Ishikawa (cell line): Measurements from ENCODE around the gene PIK3C2B.
A peak's percentile ranks its signal among the peaks of the same experiment; 100 is the strongest.

ENCODE experiments used
- CEBPB ChIP-seq: IDR thresholded peaks from 2 replicates; pipeline ENCODE4 v1.6.1; 2012
- CREB1 ChIP-seq: IDR thresholded peaks from 2 replicates; pipeline ENCODE4 v1.6.1; 2012; ENCODE audit warnings: low read depth
- EGR1 ChIP-seq: IDR thresholded peaks from 2 replicates; pipeline ENCODE4 v1.6.1; 2012
- EP300 ChIP-seq: IDR thresholded peaks from 2 replicates; pipeline ENCODE4 v1.6.1; 2012; ENCODE audit warnings: borderline replicate concordance
- FOXM1 ChIP-seq: IDR thresholded peaks from 2 replicates; pipeline ENCODE4 v1.6.1; 2012; ENCODE audit warnings: low read depth, borderline replicate concordance
- MAX ChIP-seq: IDR thresholded peaks from 2 replicates; pipeline ENCODE4 v1.6.1; 2012
- NFIC ChIP-seq: IDR thresholded peaks from 2 replicates; pipeline ENCODE4 v1.6.1; 2012
- RAD21 ChIP-seq: IDR thresholded peaks from 2 replicates; pipeline ENCODE4 v1.6.1; 2012; ENCODE audit warnings: low read depth
- REST ChIP-seq: IDR thresholded peaks from 2 replicates; pipeline ENCODE4 v1.6.1; 2012; ENCODE audit warnings: low read depth, mild to moderate bottlenecking
- TAF1 ChIP-seq: IDR thresholded peaks from 2 replicates; pipeline ENCODE4 v1.6.1; 2012; ENCODE audit warnings: low read depth, mild to moderate bottlenecking
- TCF12 ChIP-seq: IDR thresholded peaks from 2 replicates; pipeline ENCODE4 v1.6.1; 2012; ENCODE audit warnings: low read depth
- TEAD4 ChIP-seq: IDR thresholded peaks from 2 replicates; pipeline ENCODE4 v1.6.1; 2012
- USF1 ChIP-seq: IDR thresholded peaks from 2 replicates; pipeline ENCODE4 v1.6.1; 2012
- YY1 ChIP-seq: IDR thresholded peaks from 2 replicates; pipeline ENCODE4 v1.6.1; 2012; ENCODE audit warnings: low read depth
- ZBTB7A ChIP-seq: IDR thresholded peaks from 2 replicates; pipeline ENCODE4 v1.6.1; 2012; ENCODE audit warnings: low read depth

Gene PIK3C2B

GRCh38 chr1:204507317-204508105 is 12.9 kb upstream of the PIK3C2B start:
- TF ChIP-seq TCF12 (no peak), FOXM1 (no peak), REST (no peak), ZBTB7A (no peak), EGR1 (no peak), RAD21 (no peak), CREB1 (no peak)

- peak; percentile 99 for TF ChIP-seq CEBPB
- peak; percentile 93 for TF ChIP-seq TEAD4
- no peak for TF ChIP-seq NFIC
- TF ChIP-seq FOXM1 = no peak
- TF ChIP-seq EP300 = no peak
- TF ChIP-seq MAX = peak; percentile 27; the same call in 1 of the 2 replicates
- TF ChIP-seq RAD21 = no peak
Observed at GRCh38 chr1:204506969-204507316, 12.3 kb upstream of the PIK3C2B start.

GRCh38 chr1:204506201-204506968 is 11.8 kb upstream of the PIK3C2B start:
- TF ChIP-seq TEAD4 = peak; percentile 82
- TF ChIP-seq MAX = peak; percentile 33; the same call in 1 of the 2 replicates
- TF ChIP-seq YY1 = 0 out of 2 replicates have a peak, but pooled peaks have one; percentile 0
- TF ChIP-seq RAD21 = no peak
- peak; percentile 41; the same call in 1 of the 2 replicates for TF ChIP-seq TCF12
- TF ChIP-seq FOXM1 = 0 out of 2 replicates have a peak, but pooled peaks have one; percentile 30

GRCh38 chr1:204505674-204506200 is 11.1 kb upstream of the PIK3C2B start:
- no peak for TF ChIP-seq TCF12
- TF ChIP-seq EGR1 = no peak
- no peak for TF ChIP-seq FOXM1
- no peak for TF ChIP-seq NFIC
- TF ChIP-seq CEBPB = no peak
- no peak for TF ChIP-seq REST
- no peak for TF ChIP-seq EP300
- TF ChIP-seq MAX = no peak
- no peak for TF ChIP-seq TEAD4
- TF ChIP-seq ZBTB7A = no peak
- TF ChIP-seq RAD21 = no peak
- no peak for TF ChIP-seq YY1
- no peak for TF ChIP-seq USF1

- TF ChIP-seq EGR1 (no peak), RAD21 (no peak), FOXM1 (no peak), TEAD4 (no peak), YY1 (no peak), MAX (no peak), CEBPB (no peak), USF1 (no peak), REST (no peak), EP300 (no peak), ZBTB7A (no peak), TAF1 (no peak), CREB1 (no peak), NFIC (no peak), TCF12 (no peak)
Observed at GRCh38 chr1:204503913-204504519, 9.4 kb upstream of the PIK3C2B start.
